Suprapubic skin (tissue), 4 donors: Measurements from ENCODE around the gene CNTN3. TPM values are rescaled to one million over a fixed set of nuclear protein-coding genes. Genes with fewer than 3 reads are reported as not detected.

Experiments
- DNase-seq, 2 donors: peaks; one replicate each; pipeline ENCODE4 v3.0.0-alpha.2; 2019; ENCODE audit warnings: low spot score in 2 of 2
- H3K27ac ChIP-seq: fragments of 200-600 bp; sonication (generic); one replicate; pipeline ENCODE4 v1.5.1; 2019
- H3K27me3 ChIP-seq: fragments of 200-600 bp; sonication (generic); one replicate; pipeline ENCODE4 v1.5.1; 2019
- H3K36me3 ChIP-seq: fragments of 200-600 bp; sonication (generic); one replicate; pipeline ENCODE4 v1.5.1; 2019
- H3K4me1 ChIP-seq: fragments of 200-600 bp; sonication (generic); one replicate; pipeline ENCODE4 v1.5.1; 2019
- H3K4me3 ChIP-seq: fragments of 200-600 bp; sonication (generic); one replicate; pipeline ENCODE4 v1.5.1; 2019; ENCODE audit warnings: mild to moderate bottlenecking
- H3K9me3 ChIP-seq: fragments of 200-600 bp; sonication (generic); one replicate; pipeline ENCODE4 v1.5.1; 2019
- EP300 ChIP-seq: sonication (generic); formaldehyde crosslinking; IDR thresholded peaks from one replicate; pipeline ENCODE4 v1.6.1; 2017; ENCODE audit warnings: antibody characterized with exemption
- POLR2A ChIP-seq, 2 donors: fragments of 450-650 bp; IDR thresholded peaks; one replicate each; pipeline ENCODE4 v1.6.1; 2017; ENCODE audit warnings: antibody characterized with exemption in 2 of 2, mild to moderate bottlenecking in 2 of 2, moderate library complexity in 2 of 2
- POLR2AphosphoS5 ChIP-seq, 3 donors: sonication (generic); formaldehyde crosslinking; IDR thresholded peaks; one replicate each; pipeline ENCODE4 v1.6.1; 2017; ENCODE audit warnings: antibody characterized with exemption in 3 of 3
- WGBS: methylation state at CpG from one replicate; pipeline ENCODE4 v1.1.5; 2018; 5-methylcytosine and 5-hydroxymethylcytosine counted together
- total RNA-seq, 4 donors: library from RNA; depleted of rRNA; stranded (reverse); fragments of >200 nt; gene quantifications; one replicate each; pipeline ENCODE4 v1.1.0, GENCODE V29; 2016
- TF ChIP-seq, protein P1 (sequence below), 2 donors: fragments of 200-600 bp in 1 of 2; fragments of 450-650 bp in 1 of 2; sonication (generic) in 1 of 2; IDR thresholded peaks; one replicate each; pipeline ENCODE4 v1.5.1; 2016 to 2019; ENCODE audit warnings: antibody characterized with exemption in 2 of 2, mild to moderate bottlenecking in 1 of 2, moderate library complexity in 1 of 2

CNTN3 gene
- total RNA-seq, 4 donors from 2014 or later, result 0.38 to 1.4 (median 0.65) TPM

DNA sequence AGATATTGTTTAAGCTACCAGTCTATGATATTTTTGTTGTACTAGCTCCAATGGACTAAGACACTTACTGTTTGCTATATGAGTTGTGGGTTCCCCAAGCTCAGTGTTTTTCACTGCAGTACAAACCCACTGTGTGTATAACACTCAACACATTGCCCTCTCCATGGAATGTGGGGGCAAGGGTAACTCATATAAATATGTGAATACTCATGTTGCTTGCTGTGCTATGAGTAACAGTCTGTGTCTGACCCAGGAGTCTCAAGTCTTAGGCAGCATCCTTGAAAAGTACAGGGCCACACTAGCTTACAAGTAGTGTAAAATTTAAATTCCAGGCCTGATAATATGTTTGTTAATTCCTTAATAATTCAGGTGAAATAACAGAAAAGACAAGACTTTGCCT lies 22.5 kb upstream of the CNTN3 start:
- Histone ChIP-seq H3K36me3 (no peaks in the 10 kb centered on the region), H3K27me3 (no peaks in the 10 kb centered on the region), H3K4me1 (no peaks in the 10 kb centered on the region), H3K4me3 (no peak overlapping the region), H3K9me3 (no peaks in the 10 kb centered on the region), H3K27ac (no peak overlapping the region)
- TF ChIP-seq EP300 (no peak), POLR2AphosphoS5 (IDR thresholded peaks at IDR 0.05) (no peak), POLR2A (IDR thresholded peaks at IDR 0.05) (no peak)
- TF ChIP-seq, protein P1, sequence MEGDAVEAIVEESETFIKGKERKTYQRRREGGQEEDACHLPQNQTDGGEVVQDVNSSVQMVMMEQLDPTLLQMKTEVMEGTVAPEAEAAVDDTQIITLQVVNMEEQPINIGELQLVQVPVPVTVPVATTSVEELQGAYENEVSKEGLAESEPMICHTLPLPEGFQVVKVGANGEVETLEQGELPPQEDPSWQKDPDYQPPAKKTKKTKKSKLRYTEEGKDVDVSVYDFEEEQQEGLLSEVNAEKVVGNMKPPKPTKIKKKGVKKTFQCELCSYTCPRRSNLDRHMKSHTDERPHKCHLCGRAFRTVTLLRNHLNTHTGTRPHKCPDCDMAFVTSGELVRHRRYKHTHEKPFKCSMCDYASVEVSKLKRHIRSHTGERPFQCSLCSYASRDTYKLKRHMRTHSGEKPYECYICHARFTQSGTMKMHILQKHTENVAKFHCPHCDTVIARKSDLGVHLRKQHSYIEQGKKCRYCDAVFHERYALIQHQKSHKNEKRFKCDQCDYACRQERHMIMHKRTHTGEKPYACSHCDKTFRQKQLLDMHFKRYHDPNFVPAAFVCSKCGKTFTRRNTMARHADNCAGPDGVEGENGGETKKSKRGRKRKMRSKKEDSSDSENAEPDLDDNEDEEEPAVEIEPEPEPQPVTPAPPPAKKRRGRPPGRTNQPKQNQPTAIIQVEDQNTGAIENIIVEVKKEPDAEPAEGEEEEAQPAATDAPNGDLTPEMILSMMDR (IDR thresholded peaks at IDR 0.05), result no peak
- DNase-seq, result no peak

DNA sequence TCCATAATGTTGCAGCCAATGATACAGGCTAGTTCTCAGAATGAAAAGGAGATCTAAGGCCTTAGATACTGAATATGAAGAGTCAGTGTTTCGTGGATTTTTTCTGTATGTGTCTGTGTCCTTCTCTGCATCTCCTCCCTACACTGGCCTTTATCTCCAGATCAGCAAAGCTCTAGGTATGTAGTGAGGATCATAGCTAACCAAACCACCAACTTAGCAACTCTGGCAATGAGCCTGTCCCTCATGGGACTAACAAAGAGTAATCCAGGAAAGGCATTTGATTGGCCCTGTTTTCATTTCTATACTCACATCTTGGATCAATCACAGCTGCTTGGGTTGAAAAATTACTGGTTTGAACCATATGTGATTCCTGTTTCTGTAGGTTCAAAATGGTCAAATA lies 18.6 kb upstream of the CNTN3 start:
- Histone ChIP-seq H3K4me1 (no peaks in the 10 kb centered on the region), H3K36me3 (no peaks in the 10 kb centered on the region), H3K9me3 (no peaks in the 10 kb centered on the region), H3K27ac (no peak overlapping the region), H3K27me3 (no peaks in the 10 kb centered on the region), H3K4me3 (no peak overlapping the region)
- TF ChIP-seq POLR2A (IDR thresholded peaks at IDR 0.05) (no peak), POLR2AphosphoS5 (IDR thresholded peaks at IDR 0.05) (no peak), EP300 (no peak)
- TF ChIP-seq, protein P1 (IDR thresholded peaks at IDR 0.05), result no peak
- no peak for DNase-seq
- WGBS, result 88% methylated on average over 1 of the region's 1 CpG

DNA sequence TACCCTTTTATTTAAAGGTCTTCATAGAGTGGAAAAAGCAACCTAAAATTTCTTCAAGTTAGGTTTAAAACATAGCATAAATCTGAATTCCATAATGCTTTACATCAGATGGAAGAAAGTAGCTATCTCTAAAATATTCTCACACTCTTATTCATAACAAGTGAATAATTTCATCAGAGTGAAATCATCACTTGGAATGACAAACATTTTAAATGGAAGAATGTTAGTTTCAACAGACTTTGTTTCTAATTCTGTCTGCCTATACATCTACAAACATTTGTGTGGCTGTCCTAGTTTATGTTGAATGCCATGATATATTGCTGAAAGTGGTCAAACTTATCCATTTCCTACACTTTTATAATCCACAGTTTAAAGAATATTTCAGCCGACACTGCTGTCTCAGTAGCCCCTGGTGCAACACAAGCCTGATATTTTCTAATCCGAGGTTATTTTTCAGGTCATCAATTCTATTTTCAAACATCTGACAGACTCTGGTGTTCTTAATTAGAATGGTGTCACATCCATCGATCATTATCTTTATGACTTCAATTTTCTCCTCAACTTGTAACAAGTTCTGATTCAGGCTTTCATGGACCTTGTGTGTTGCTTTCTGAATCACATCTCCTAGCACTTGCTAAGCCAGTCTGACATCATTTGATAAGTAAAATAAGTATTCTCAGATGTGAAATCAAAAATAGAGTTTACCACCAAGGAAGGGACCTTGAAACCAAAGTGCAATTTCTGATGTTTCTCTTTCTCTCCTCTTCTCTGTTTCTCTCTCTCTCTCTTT lies 17.1 kb upstream of the CNTN3 start:
- WGBS, result 70% methylated on average over 3 of the region's 3 CpGs
- no peaks in the 10 kb centered on the region for H3K9me3 ChIP-seq
- no peaks in the 10 kb centered on the region for H3K27me3 ChIP-seq
- no peaks in the 10 kb centered on the region for H3K36me3 ChIP-seq
- DNase-seq, result no peak
- no peak overlapping the region for H3K4me3 ChIP-seq
- H3K4me1 ChIP-seq, result no peaks in the 10 kb centered on the region
- TF ChIP-seq EP300 (no peak), POLR2AphosphoS5 (IDR thresholded peaks at IDR 0.05) (no peak), POLR2A (IDR thresholded peaks at IDR 0.05) (no peak)
- no peak overlapping the region for H3K27ac ChIP-seq

DNA sequence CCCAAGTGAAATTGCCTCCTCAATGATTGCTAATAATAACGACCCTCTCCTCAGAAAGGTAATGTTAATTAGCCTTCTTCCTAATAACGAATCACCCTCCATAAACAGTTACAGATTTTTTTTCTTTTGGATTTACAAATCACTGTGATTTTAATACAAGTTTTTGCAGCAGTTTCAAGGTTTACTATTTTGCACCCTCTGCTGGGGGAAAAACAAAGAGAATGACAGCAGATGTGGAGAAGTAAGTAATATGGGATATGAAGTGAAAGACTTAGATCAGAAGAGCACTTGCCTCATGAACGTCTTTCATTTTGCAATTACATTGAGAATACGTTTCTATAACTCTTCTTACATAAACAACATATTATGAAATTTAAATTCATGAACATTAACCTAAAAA lies 16.1 kb upstream of the CNTN3 start:
- WGBS, result 37% methylated on average over 4 of the region's 4 CpGs
- no peaks in the 10 kb centered on the region for H3K27me3 ChIP-seq
- H3K9me3 ChIP-seq, result no peaks in the 10 kb centered on the region
- no peak overlapping the region for H3K4me3 ChIP-seq
- H3K36me3 ChIP-seq, result no peaks in the 10 kb centered on the region
- no peaks in the 10 kb centered on the region for H3K4me1 ChIP-seq
- TF ChIP-seq EP300, result no peak
- no peak for TF ChIP-seq POLR2AphosphoS5 (IDR thresholded peaks at IDR 0.05)
- TF ChIP-seq, protein P1 (IDR thresholded peaks at IDR 0.05), result no peak
- no peak for TF ChIP-seq POLR2A (IDR thresholded peaks at IDR 0.05)
- H3K27ac ChIP-seq, result no peak overlapping the region
- DNase-seq, result no peak

DNA sequence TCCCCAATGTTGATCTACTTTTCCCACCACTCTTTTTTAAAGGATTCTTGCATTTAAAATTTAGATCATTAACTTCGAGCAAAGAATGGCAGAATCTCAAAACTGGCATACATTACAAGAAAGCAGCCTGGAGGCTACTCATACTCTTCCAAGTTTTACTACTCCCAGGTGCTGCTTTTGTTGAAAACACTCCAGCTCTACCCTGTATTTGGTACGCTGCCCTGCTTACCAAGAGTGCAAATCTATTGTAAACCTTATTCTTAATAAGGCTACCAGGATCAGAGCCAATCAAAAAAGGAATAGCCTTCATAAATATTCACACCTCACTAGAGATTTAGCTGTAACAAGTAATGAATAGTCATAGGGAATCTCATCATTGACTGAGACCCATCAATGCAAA lies 11.6 kb upstream of the CNTN3 start:
- H3K36me3 ChIP-seq, result no peaks in the 10 kb centered on the region
- no peaks in the 10 kb centered on the region for H3K27me3 ChIP-seq
- no peak overlapping the region for H3K27ac ChIP-seq
- no peak overlapping the region for H3K4me3 ChIP-seq
- 54% methylated on average over 2 of the region's 2 CpGs for WGBS
- DNase-seq, result no peak
- no peaks in the 10 kb centered on the region for H3K9me3 ChIP-seq
- no peaks in the 10 kb centered on the region for H3K4me1 ChIP-seq
- TF ChIP-seq POLR2A (IDR thresholded peaks at IDR 0.05) (no peak), POLR2AphosphoS5 (IDR thresholded peaks at IDR 0.05) (no peak), EP300 (no peak)
- TF ChIP-seq, protein P1 (IDR thresholded peaks at IDR 0.05), result no peak
